Activated T-helper 1 cell treated with anti-CD3 and anti-CD28 coated beads, Interleukin-12 subunit alpha, Interleukin-12 subunit beta, Interleukin-2, Interleukin-4 antibody, amounts not matched to agents 30 ng/mL and 10 ng/mL and 1 ng/mL, durations not matched to agents 14 hours and 24 hours and 36 hours (primary cell): ENCODE data around the gene RBMS3. TPM values are rescaled to one million over a fixed set of nuclear protein-coding genes. Genes with fewer than 3 reads are reported as not detected.

Experiments
- DNase-seq: peaks from one replicate; pipeline ENCODE4 v3.0.0; 2021; ENCODE audit warnings: low spot score
- H3K27ac Mint-ChIP-seq: one replicate; pipeline ENCODE4 v1.8.0; 2021; ENCODE audit warnings: mild to moderate bottlenecking, mixed read lengths
- H3K27me3 Mint-ChIP-seq: one replicate; pipeline ENCODE4 v1.8.0; 2022; ENCODE audit warnings: mild to moderate bottlenecking, moderate library complexity, mixed read lengths; ENCODE audit not compliant: insufficient read depth
- H3K36me3 Mint-ChIP-seq: one replicate; pipeline ENCODE4 v1.8.0; 2021; ENCODE audit warnings: low read depth, mixed read lengths
- H3K4me1 Mint-ChIP-seq: one replicate; pipeline ENCODE4 v1.8.0; 2021; ENCODE audit warnings: low read depth, mixed read lengths
- H3K4me3 Mint-ChIP-seq: one replicate; pipeline ENCODE4 v1.8.0; 2021; ENCODE audit warnings: mild to moderate bottlenecking, moderate library complexity, mixed read lengths
- H3K9me3 Mint-ChIP-seq: one replicate; pipeline ENCODE4 v1.8.0; 2021; ENCODE audit warnings: mixed read lengths
- intact Hi-C: fragments of 100-400 bp; cut with micrococcal nuclease; formaldehyde crosslinking; loops from one replicate; pipeline ENCODE4 v1.15.1; 2024
- total RNA-seq: library from RNA; stranded (reverse); gene quantifications from 2 replicates; pipeline ENCODE4 v1.2.3, GENCODE V29; 2022

Gene RBMS3
- total RNA-seq, 1 donor from 2014 or later = 3.7 TPM

DNA sequence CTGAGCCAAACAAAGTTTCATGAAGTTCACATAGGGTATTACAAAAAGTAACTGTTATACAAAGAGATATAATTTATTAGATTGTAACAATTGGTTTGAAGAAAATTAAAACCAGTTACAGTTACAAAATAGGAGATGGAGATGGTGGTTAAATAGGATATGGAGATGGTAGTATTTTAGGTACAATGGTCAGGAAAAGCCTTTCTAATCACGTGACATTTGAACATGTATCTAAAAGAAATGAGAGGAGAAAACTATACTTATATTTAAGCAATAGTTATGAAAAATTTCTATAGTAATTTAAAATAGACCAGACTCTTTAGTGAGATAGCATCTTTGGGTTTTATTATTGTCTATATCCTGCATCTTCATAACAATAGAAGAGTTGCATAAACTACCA, 312.9 kb downstream of the RBMS3 start:
- DNase-seq = no peak
- Mint-ChIP-seq H3K4me1 (no peaks in the 10 kb centered on the region), H3K36me3 (no peaks in the 10 kb centered on the region), H3K27me3 (no peaks in the 10 kb centered on the region), H3K9me3 (peaks cover 6% of the 10 kb centered on the region), H3K4me3 (no peak overlapping the region), H3K27ac (no peak overlapping the region)
- intact Hi-C loops = no loop called here

DNA sequence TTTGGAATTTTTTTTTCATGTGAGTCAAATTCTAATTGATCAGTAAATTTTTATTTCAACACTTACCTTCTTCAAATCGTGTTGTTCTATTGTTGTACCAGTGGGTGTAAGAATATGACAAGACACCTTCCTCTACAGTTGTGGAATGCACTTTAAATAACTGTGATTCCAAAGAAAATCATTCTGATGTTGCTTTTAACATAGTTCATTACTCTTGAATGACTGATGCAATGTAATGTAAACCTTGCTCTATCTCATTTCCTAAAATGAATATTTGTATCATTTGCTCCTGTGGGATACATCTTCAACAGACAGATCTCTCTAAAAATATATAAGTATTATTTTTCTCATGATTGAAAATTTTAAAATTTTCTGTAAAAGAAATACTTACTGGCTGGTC, 313.4 kb downstream of the RBMS3 start:
- H3K27me3 Mint-ChIP-seq = no peaks in the 10 kb centered on the region
- H3K4me3 Mint-ChIP-seq = no peak overlapping the region
- intact Hi-C loops = no loop called here
- H3K27ac Mint-ChIP-seq = no peak overlapping the region
- H3K4me1 Mint-ChIP-seq = no peaks in the 10 kb centered on the region
- H3K9me3 Mint-ChIP-seq = peaks cover 6% of the 10 kb centered on the region
- DNase-seq = no peak
- H3K36me3 Mint-ChIP-seq = no peaks in the 10 kb centered on the region

DNA sequence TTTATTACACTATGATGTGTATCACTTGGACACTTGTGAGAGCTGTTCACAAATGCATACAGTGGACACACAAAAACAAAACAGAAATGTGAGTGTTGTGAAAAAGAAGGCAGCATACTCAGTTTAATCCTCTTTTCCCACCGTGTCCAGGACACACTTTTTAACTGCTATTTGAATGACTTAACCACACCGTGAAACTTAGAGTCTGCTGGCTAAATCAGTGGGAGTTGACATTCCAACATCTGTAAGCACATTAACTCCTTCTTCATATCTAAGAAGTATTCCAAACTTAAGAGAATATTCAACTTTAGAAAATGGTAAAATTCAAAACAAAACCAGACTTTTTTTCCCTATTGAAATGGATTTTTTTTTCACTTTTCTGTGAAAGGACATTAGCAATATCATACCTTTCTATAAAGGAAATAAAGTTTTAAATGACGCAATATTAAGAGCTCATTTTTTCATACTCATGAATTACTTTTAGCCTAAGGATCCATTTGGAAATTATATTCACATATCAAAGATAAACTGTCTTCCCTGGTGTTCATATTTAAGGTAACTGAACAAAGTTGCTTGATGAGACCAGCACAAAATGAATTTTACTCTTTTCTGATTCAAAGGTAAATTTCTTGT, 316.6 kb downstream of the RBMS3 start:
- DNase-seq = no peak
- intact Hi-C loops = no loop called here
- no peak overlapping the region for H3K27ac Mint-ChIP-seq
- no peaks in the 10 kb centered on the region for H3K36me3 Mint-ChIP-seq
- no peaks in the 10 kb centered on the region for H3K9me3 Mint-ChIP-seq
- no peaks in the 10 kb centered on the region for H3K27me3 Mint-ChIP-seq
- no peak overlapping the region for H3K4me3 Mint-ChIP-seq
- no peaks in the 10 kb centered on the region for H3K4me1 Mint-ChIP-seq

DNA sequence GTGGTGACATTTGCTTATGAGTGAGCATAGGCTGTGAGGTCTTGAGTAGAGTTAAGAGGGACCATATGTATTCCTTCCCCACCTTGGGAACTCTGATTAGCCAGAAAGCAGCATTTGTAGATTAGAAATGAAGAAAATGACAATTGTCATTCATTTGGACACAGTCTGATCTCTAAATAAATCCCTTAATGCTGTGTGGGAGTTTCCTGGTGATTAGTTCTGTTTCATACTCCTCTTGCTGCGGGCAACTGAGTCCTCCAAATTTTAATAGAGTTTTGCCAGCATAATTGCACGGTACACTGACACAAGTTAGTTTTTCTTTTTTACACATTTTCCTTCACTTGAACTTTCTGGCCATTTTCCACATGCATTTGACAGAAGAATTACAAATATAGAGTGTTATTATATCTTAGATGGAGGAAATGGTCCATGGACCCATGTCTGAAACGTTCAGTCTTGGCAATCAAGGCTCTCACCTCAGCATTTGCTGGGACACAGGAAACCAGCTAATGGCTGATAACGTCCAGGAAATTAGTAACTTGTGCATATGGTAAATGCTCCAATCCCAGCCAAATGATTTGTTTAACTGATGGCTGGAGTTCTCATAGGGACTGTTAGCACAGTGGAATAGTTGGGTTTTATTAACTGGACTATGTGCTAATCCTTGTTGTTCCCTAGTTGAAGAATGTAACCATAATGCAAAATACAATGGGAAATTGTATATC, 321.2 kb downstream of the RBMS3 start:
- H3K4me3 Mint-ChIP-seq = no peak overlapping the region
- no peaks in the 10 kb centered on the region for H3K27me3 Mint-ChIP-seq
- no peaks in the 10 kb centered on the region for H3K9me3 Mint-ChIP-seq
- H3K4me1 Mint-ChIP-seq = no peaks in the 10 kb centered on the region
- no peaks in the 10 kb centered on the region for H3K36me3 Mint-ChIP-seq
- intact Hi-C loops = no loop called here
- DNase-seq = no peak
- H3K27ac Mint-ChIP-seq = no peak overlapping the region

DNA sequence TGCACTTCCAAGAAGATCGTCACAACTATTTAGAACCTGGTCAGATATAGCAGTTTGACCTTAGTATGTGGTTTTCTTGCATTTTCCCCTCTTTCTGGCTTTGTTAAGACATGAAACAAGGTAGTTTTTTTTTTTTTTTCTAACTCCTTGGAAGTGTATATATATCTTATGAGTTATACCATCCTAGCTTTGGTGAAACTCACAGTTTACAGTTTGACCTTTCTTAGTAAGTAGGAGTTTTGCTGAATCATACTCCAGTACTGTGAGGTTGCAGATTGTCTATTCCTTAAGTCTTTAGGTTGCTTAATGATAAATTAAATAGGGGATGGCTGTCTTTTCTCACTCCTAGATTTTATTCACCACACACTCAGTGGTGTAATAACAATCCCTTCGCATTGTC, 325.0 kb downstream of the RBMS3 start:
- intact Hi-C loops = no loop called here
- Mint-ChIP-seq H3K27me3 (peaks cover 3% of the 10 kb centered on the region), H3K9me3 (no peaks in the 10 kb centered on the region), H3K4me1 (no peaks in the 10 kb centered on the region), H3K27ac (no peak overlapping the region), H3K36me3 (no peaks in the 10 kb centered on the region), H3K4me3 (no peak overlapping the region)
- DNase-seq = no peak

DNA sequence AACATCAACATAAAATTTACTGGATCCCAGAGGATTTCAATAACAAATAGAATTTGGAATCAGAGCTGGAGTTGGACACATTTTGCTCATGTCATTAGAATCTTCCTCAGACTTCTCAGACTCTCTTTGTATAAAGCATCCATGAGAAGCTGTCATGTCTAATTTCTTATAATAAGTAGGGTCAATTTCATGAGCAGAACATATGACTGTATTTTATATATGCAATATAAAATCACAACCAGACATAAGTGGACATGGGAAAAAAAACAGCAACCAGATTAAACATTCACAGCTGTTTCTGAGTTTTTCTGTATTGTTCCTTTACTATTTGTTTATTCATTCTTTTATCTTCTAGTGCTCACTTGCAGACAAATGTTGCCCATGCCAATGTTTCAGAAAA, 325.5 kb downstream of the RBMS3 start:
- intact Hi-C loops = no loop called here
- no peak for DNase-seq
- no peaks in the 10 kb centered on the region for H3K36me3 Mint-ChIP-seq
- H3K9me3 Mint-ChIP-seq = no peaks in the 10 kb centered on the region
- H3K4me1 Mint-ChIP-seq = no peaks in the 10 kb centered on the region
- H3K27me3 Mint-ChIP-seq = peaks cover 3% of the 10 kb centered on the region
- no peak overlapping the region for H3K27ac Mint-ChIP-seq
- H3K4me3 Mint-ChIP-seq = no peak overlapping the region

DNA sequence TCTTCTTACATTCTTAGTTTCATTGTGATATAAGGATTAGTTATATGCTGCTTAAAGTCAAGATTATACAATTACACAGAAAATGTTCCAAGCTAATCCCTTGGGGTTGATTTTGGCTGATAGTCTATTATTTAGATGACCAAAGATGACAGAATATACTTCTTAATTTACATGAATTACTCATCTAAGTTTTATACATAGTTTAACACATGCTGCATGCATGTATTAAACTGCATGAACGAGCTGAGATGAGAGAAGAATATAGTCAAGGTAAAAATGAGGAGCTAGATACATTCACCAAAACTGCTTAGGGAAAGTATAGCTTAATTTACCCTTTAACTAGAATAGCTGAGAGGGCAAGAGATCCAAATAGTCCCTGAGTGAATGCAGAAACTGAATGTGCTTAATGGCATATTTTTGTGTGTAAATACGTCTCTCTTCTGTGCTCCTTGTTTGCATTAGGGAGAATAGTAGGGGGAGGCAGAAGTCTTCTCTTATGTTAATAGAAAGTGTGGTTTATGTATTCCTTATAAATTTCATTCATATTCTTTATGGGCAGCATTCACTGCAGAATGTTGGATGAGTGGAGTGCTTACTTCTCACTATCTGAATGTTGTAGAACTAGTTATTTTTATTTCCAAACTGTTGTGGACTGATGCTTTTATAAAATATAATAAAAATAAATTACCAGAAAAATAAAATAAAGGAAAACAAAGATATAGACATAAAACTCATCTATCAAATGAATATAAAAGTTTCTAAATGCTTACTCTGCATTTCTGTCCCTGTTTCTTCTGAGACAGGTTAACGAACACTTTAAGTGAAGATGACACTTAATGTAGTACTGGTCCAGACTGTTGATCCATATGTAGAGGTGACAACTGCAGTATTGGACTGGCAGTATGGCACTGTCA, 327.8 kb downstream of the RBMS3 start:
- Mint-ChIP-seq H3K27me3 (peaks cover 3% of the 10 kb centered on the region), H3K4me1 (no peaks in the 10 kb centered on the region), H3K4me3 (no peak overlapping the region), H3K36me3 (no peaks in the 10 kb centered on the region), H3K9me3 (no peaks in the 10 kb centered on the region), H3K27ac (no peak overlapping the region)
- DNase-seq = no peak
- intact Hi-C loops = no loop called here

DNA sequence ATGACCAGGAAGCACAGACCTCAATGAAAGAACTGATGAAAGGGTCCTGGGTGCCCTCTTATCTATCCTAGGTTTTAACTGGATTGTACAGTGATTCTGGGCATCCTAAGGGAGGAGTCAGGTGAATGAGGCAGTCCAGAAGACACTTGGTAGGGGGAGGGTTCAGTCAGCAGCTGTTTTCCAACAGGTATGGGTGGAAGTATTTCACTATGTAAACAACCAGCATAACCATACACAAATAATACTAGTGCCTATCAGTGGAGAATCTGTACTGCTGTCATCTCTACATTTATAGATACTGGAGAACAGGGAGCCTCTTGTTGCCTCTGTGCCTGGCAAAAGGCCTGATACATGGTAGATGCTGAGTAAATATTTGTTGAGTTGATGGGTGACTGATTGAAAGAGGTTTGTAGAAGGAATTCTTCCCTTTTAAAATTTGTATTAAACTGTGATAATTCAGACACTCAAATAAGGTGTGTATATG, 328.5 kb downstream of the RBMS3 start:
- no peak for DNase-seq
- Mint-ChIP-seq H3K27ac (no peak overlapping the region), H3K27me3 (peaks cover 3% of the 10 kb centered on the region), H3K36me3 (no peaks in the 10 kb centered on the region), H3K4me1 (no peaks in the 10 kb centered on the region), H3K4me3 (no peak overlapping the region), H3K9me3 (no peaks in the 10 kb centered on the region)
- intact Hi-C loops = no loop called here

DNA sequence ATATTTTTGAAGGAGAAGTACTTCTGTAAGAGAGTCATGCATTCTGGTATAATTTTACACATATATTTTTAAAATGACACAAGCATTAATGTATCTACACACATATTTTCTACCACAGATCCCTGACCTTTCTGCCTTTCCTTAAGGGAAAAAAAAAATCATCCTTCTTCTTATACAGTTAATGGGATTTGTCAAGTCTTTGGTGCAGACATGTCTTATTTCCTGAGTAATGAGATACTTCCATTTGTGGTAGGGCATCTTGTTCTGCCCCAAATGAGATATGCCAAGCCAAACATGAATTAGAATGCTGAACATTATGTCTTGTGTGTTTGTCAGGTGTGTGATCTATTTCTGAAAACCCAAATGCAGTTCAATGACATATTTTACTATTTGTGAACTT, 329.9 kb downstream of the RBMS3 start:
- H3K36me3 Mint-ChIP-seq = no peaks in the 10 kb centered on the region
- H3K4me1 Mint-ChIP-seq = no peaks in the 10 kb centered on the region
- peaks cover 3% of the 10 kb centered on the region for H3K27me3 Mint-ChIP-seq
- H3K27ac Mint-ChIP-seq = no peak overlapping the region
- no peak overlapping the region for H3K4me3 Mint-ChIP-seq
- DNase-seq = no peak
- H3K9me3 Mint-ChIP-seq = no peaks in the 10 kb centered on the region
- intact Hi-C loops = no loop called here

DNA sequence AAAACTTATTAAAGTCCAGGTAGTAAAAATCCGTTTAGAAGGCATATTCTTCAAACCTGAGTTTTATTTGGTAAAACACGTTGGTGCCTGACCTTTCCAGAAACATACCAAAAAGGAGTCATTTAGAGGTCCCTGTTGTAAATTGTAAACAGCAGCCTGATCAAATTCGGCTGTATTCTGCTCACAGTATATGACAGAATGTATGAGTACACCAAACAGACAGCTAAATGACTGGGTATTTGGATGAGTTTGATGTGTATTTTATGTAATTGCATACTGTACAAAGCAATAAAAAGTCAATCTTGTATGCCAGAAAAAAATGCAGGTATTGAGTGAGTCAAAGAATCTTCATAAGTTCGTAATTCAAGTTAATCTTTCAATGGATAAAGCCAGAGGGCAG, 330.4 kb downstream of the RBMS3 start:
- DNase-seq = no peak
- H3K4me3 Mint-ChIP-seq = no peak overlapping the region
- intact Hi-C loops = no loop called here
- no peak overlapping the region for H3K27ac Mint-ChIP-seq
- H3K4me1 Mint-ChIP-seq = no peaks in the 10 kb centered on the region
- H3K36me3 Mint-ChIP-seq = no peaks in the 10 kb centered on the region
- peaks cover 3% of the 10 kb centered on the region for H3K27me3 Mint-ChIP-seq
- H3K9me3 Mint-ChIP-seq = no peaks in the 10 kb centered on the region

DNA sequence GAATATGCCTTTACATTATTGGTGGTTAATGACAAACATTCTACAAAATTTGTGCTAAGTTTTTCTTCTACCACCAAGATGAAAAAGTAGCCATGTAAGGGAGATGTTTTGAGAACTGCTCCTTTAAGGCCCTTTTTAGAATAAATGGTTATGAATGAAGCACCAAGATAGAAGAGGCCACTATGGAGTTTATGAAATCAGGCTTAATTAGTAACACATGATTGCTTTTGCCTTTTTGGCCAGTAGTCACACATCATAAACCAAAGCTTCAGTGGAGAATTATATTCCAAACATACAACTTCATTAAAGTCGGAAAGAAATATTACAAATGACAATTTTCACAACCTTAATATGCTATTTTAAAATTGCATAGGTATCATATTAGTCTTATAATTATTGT, 331.7 kb downstream of the RBMS3 start:
- Mint-ChIP-seq H3K4me3 (no peak overlapping the region), H3K9me3 (no peaks in the 10 kb centered on the region), H3K27ac (no peak overlapping the region), H3K4me1 (no peaks in the 10 kb centered on the region), H3K27me3 (peaks cover 3% of the 10 kb centered on the region), H3K36me3 (no peaks in the 10 kb centered on the region)
- DNase-seq = no peak
- intact Hi-C loops = no loop called here

DNA sequence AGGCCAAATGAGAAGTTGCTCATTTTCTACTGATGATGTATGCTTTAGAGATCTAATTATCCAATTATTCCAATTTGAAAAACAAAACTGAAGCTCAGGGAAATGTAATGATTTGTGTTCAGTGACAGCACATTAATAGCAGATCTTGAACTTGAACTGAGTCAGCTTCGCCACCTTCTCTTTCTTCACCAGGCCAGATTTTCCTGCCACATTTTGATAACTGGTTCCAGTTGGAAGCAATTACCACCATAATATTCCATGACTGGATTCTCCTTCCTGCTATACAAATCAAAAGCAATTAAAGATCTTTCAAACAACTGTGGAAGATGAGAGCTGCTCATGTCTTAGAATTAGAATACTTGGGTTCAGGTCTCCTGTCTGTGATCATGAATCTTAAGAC, 334.1 kb downstream of the RBMS3 start:
- H3K9me3 Mint-ChIP-seq = no peaks in the 10 kb centered on the region
- no peak for DNase-seq
- H3K4me1 Mint-ChIP-seq = no peaks in the 10 kb centered on the region
- intact Hi-C loops = no loop called here
- H3K27me3 Mint-ChIP-seq = no peaks in the 10 kb centered on the region
- no peaks in the 10 kb centered on the region for H3K36me3 Mint-ChIP-seq
- no peak overlapping the region for H3K27ac Mint-ChIP-seq
- H3K4me3 Mint-ChIP-seq = no peak overlapping the region
